GM15510 (cell line): ENCODE results near the gene STK24.

Source experiments
- POLR2A ChIP-seq: IDR thresholded peaks from 3 replicates; pipeline ENCODE4 v1.6.1; 2011; ENCODE audit warnings: borderline replicate concordance; ENCODE audit not compliant: insufficient read length; ENCODE audit errors: extremely low read depth

The STK24 gene

GRCh38 chr13:98532254-98532653 lies 44.7 kb downstream of the STK24 start:
- no peak for TF ChIP-seq POLR2A

GRCh38 chr13:98530217-98530616 lies 46.7 kb downstream of the STK24 start:
- no peak for TF ChIP-seq POLR2A

- TF ChIP-seq POLR2A: no peak
Observed at GRCh38 chr13:98529171-98529570, 47.7 kb downstream of the STK24 start.

- no peak for TF ChIP-seq POLR2A
Observed at GRCh38 chr13:98528663-98529064, 48.2 kb downstream of the STK24 start.

- no peak for TF ChIP-seq POLR2A
Observed at GRCh38 chr13:98527526-98527925, 49.4 kb downstream of the STK24 start.

GRCh38 chr13:98526182-98526512 lies 50.8 kb downstream of the STK24 start:
- TF ChIP-seq POLR2A: no peak

- no peak for TF ChIP-seq POLR2A
Observed at GRCh38 chr13:98525456-98526181, 51.3 kb downstream of the STK24 start.

- TF ChIP-seq POLR2A: no peak
Observed at GRCh38 chr13:98524793-98525192, 52.1 kb downstream of the STK24 start.

- TF ChIP-seq POLR2A: no peak
Observed at GRCh38 chr13:98524391-98524790, 52.5 kb downstream of the STK24 start.

- no peak for TF ChIP-seq POLR2A
Observed at GRCh38 chr13:98523455-98524102, 53.3 kb downstream of the STK24 start.

- no peak for TF ChIP-seq POLR2A
Observed at GRCh38 chr13:98522371-98522770, 54.5 kb downstream of the STK24 start.

GRCh38 chr13:98521461-98522247 lies 55.3 kb downstream of the STK24 start:
- TF ChIP-seq POLR2A: no peak

- no peak for TF ChIP-seq POLR2A
Observed at GRCh38 chr13:98520674-98521449, 56.0 kb downstream of the STK24 start.

- no peak for TF ChIP-seq POLR2A
Observed at GRCh38 chr13:98519976-98520375, 56.9 kb downstream of the STK24 start.
